ENCODE results near the gene MKRN2. TPM values are rescaled to one million over a fixed set of nuclear protein-coding genes. Genes with fewer than 3 reads are reported as not detected.

Gene MKRN2
- total RNA-seq, 5 donors from 2014 or later (not counting 1 experiment from before 2014, with no cell fraction given): 22.2 to 31.7 (median 27.5) TPM

DNA sequence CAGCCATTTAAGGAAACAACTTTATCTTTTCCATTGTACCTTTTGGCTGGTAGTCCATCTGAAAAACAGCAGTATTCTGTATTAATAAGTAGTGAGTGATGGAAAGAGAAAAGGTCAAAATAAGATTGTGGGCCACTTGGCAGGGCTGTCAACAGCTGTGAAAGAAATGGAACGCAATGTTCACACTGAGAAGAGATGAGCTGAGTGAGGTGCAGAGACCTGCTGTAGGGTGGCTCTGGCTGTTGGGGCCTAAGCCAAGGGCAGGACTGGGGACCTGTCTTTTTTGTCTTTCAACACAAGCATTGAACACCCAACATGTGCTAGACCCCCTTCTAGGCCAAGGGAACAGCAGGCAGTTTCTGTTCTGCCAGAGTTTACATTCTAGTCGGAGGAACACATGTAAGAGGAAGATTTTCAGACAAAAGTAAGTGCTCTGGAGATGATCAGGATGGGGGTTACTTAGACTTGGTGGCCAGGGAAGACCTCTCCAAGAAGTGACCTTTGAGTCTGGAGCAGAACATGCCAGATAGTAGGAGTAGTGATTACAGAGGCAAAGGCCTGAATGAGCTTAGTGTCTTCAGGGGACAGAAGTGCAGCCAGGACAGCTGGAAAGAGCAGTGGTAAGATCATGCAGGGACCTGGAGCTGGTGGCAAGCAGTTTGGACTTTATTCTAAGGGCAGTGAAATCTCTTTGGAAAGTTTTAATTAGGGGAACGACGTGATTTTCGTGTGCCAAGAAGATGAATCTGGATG lies 43.0 kb upstream of the MKRN2 start:
- CTCF ChIA-PET: no interaction called here

DNA sequence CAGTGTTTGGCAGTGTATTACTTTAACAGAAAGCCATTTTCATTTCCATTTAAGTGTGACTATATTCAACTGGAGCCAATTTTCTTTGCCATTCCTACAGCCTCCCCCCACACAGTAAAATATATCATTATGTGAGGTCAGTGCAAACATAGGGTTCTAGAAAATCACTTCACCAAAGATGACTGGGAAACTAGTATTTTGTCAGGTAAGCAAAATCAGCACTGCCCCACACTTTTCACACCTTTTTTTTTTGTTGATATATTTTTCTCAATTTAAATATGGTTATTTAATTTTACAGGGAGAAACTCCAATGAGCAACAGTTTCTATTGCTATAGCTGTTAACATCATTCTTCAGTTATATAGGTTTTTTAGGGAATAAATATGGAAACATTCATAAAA lies 41.3 kb upstream of the MKRN2 start:
- Mint-ChIP-seq H3K9me3 (no peaks in the 10 kb centered on the region), H3K36me3 (peaks cover 24% of the 10 kb centered on the region), H3K27ac (no peak overlapping the region), H3K4me1 (no peaks in the 10 kb centered on the region), H3K27me3 (no peaks in the 10 kb centered on the region), H3K4me3 (no peak overlapping the region)
- Histone ChIP-seq H3K27ac (ENCODE audit: low read length) (no peak overlapping the region), H3K36me3 (ENCODE audit: control insufficient read depth in 2 of 2, extremely low read depth in 1 of 2, insufficient read depth in 1 of 2, low read length in 1 of 2) (peaks cover 3 to 5% of the 10 kb centered on the region in 2 donors), H3K4me3 (ENCODE audit: control insufficient read depth in 1 of 2, extremely low read depth in 1 of 2, low read length in 1 of 2) (no peak overlapping the region), H3K9me3 (no peaks in the 10 kb centered on the region), H3K4me1 (ENCODE audit: control insufficient read depth in 1 of 2, extremely low read depth in 1 of 2, insufficient read depth in 2 of 2, low read length in 2 of 2) (no peaks in the 10 kb centered on the region), H3K27me3 (replicated peaks in 1 of 2; ENCODE audit: control insufficient read depth in 2 of 2, extremely low read depth in 1 of 2, insufficient read depth in 2 of 2, low read length in 1 of 2) (no peaks in the 10 kb centered on the region)
- POLR2A ChIA-PET: no interaction called here
- no peak for DNase-seq
- CTCF ChIA-PET: no interaction called here
- no peak for ATAC-seq (replicated peaks in 1 of 4)

More for the DNA sequence above, 43.0 kb upstream of the MKRN2 start:
- no peak overlapping the region for H3K27ac Mint-ChIP-seq
- no peaks in the 10 kb centered on the region for H3K9me3 Mint-ChIP-seq
- ATAC-seq (replicated peaks in 1 of 4): no peak
- Histone ChIP-seq H3K27ac (ENCODE audit: low read length) (no peak overlapping the region), H3K4me3 (ENCODE audit: control insufficient read depth in 1 of 2, extremely low read depth in 1 of 2, low read length in 1 of 2) (no peak overlapping the region), H3K9me3 (no peaks in the 10 kb centered on the region), H3K27me3 (replicated peaks in 1 of 2; ENCODE audit: control insufficient read depth in 2 of 2, extremely low read depth in 1 of 2, insufficient read depth in 2 of 2, low read length in 1 of 2) (no peaks in the 10 kb centered on the region), H3K4me1 (ENCODE audit: control insufficient read depth in 1 of 2, extremely low read depth in 1 of 2, insufficient read depth in 2 of 2, low read length in 2 of 2) (no peaks in the 10 kb centered on the region), H3K36me3 (ENCODE audit: control insufficient read depth in 2 of 2, extremely low read depth in 1 of 2, insufficient read depth in 1 of 2, low read length in 1 of 2) (peaks cover 2 to 3% of the 10 kb centered on the region in 2 donors)
- WGBS (ENCODE audit: insufficient coverage): 94% methylated on average over 4 of the region's 5 CpGs
- peaks cover 17% of the 10 kb centered on the region for H3K36me3 Mint-ChIP-seq
- DNase-seq: no peak
- POLR2A ChIA-PET: no interaction called here
- no peak overlapping the region for H3K4me3 Mint-ChIP-seq
- H3K4me1 Mint-ChIP-seq: no peaks in the 10 kb centered on the region
- H3K27me3 Mint-ChIP-seq: no peaks in the 10 kb centered on the region

DNA sequence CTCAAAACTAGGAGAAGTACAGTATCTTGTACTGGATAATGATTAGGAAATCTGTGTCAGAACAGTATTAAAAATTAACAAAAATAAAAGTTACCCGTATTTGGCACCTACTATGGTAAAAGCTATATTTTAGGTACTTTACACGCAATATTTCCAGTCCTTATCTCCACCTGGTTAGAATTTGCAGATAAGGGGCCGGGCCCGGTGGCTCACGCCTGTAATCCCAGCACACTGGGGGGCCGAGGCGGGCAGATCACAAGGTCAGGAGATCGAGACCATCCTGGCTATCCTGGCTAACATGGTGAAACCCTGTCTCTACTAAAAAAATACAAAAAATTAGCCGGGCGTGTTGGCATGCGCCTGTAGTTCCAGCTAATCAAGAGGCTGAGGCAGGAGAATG lies 40.0 kb upstream of the MKRN2 start:
- ChIA-PET POLR2A (no interaction called here), CTCF (no interaction called here)
- H3K9me3 ChIP-seq: no peaks in the 10 kb centered on the region
- Mint-ChIP-seq H3K27ac (no peak overlapping the region), H3K36me3 (peaks cover 29% of the 10 kb centered on the region), H3K4me3 (no peak overlapping the region), H3K4me1 (no peaks in the 10 kb centered on the region), H3K9me3 (no peaks in the 10 kb centered on the region), H3K27me3 (no peaks in the 10 kb centered on the region)
- no peak overlapping the region for H3K27ac ChIP-seq (ENCODE audit: low read length)
- H3K36me3 ChIP-seq (ENCODE audit: control insufficient read depth in 2 of 2, extremely low read depth in 1 of 2, insufficient read depth in 1 of 2, low read length in 1 of 2): peaks cover 3 to 7% of the 10 kb centered on the region in 2 donors
- 95% methylated on average over 5 of the region's 11 CpGs for WGBS (ENCODE audit: insufficient coverage)
- H3K4me3 ChIP-seq (ENCODE audit: control insufficient read depth in 1 of 2, extremely low read depth in 1 of 2, low read length in 1 of 2): no peak overlapping the region
- DNase-seq (no peak), ATAC-seq (replicated peaks in 1 of 4) (no peak)
- H3K4me1 ChIP-seq (ENCODE audit: control insufficient read depth in 1 of 2, extremely low read depth in 1 of 2, insufficient read depth in 2 of 2, low read length in 2 of 2): no peaks in the 10 kb centered on the region
- no peaks in the 10 kb centered on the region for H3K27me3 ChIP-seq (replicated peaks in 1 of 2; ENCODE audit: control insufficient read depth in 2 of 2, extremely low read depth in 1 of 2, insufficient read depth in 2 of 2, low read length in 1 of 2)

DNA sequence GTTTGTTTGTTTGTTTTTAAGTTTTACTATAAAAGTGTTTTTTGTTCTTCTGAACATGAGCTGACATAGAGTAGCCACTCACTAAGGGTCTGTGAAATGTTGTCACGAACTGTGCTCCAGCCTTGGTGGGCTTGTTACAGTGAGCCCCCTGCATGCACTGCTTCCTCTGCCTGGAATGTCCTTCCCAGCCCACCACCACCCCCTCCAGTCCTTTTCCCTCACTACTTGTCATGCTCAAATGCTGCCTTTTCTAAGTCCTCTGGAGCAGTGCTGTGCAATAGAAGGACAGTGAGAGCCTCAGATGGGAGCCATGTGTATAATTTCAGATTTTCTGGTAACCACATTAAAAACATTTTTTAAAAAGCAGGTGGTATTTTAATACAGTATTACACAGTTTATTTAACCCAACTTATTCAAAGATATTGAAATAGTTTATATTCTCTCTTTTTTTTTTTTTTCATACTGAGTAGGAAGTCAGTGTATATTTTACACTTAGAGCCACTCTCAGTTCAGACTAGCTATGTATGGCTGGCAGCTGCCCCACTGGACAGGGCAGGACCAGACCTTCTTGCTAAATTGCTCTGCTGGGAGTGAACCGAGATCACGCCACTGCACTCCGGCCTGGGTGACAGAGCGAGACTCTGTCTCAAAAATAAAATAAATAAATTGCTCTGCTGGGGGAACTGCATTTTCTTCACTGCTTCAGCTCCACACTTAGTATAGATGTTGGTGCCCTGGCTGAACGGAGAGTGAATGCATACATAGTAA lies 38.4 kb upstream of the MKRN2 start:
- Mint-ChIP-seq H3K27ac (no peak overlapping the region), H3K36me3 (peaks cover 28% of the 10 kb centered on the region)
- peaks cover 3 to 9% of the 10 kb centered on the region in 2 donors for H3K36me3 ChIP-seq (ENCODE audit: control insufficient read depth in 2 of 2, extremely low read depth in 1 of 2, insufficient read depth in 1 of 2, low read length in 1 of 2)

DNA sequence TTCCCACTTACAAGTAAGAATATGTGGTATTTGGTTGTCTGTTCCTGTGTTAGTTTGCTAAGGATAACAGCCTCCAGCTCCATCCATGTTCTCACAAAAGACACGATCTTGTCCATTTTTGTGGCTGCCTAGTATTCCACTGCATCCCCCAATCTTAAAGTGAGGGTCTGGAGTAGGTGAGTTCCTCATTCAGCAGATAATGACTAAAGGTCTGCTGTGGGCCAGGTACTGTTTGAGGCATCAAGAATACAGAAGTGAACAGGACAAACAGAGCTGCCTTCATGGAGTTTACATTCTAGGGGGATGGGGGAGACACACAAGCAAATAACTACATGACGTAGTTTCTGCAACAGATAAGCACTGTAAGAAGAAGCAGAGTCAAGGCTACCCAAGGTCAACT lies 35.9 kb upstream of the MKRN2 start:
- Mint-ChIP-seq H3K36me3 (peaks cover 30% of the 10 kb centered on the region), H3K9me3 (no peaks in the 10 kb centered on the region), H3K27me3 (no peaks in the 10 kb centered on the region), H3K4me1 (no peaks in the 10 kb centered on the region), H3K27ac (no peak overlapping the region), H3K4me3 (no peak overlapping the region)
- H3K4me3 ChIP-seq (ENCODE audit: control insufficient read depth in 1 of 2, extremely low read depth in 1 of 2, low read length in 1 of 2): no peak overlapping the region
- POLR2A ChIA-PET: no interaction called here
- no peaks in the 10 kb centered on the region for H3K27me3 ChIP-seq (replicated peaks in 1 of 2; ENCODE audit: control insufficient read depth in 2 of 2, extremely low read depth in 1 of 2, insufficient read depth in 2 of 2, low read length in 1 of 2)
- H3K9me3 ChIP-seq: no peaks in the 10 kb centered on the region
- H3K4me1 ChIP-seq (ENCODE audit: control insufficient read depth in 1 of 2, extremely low read depth in 1 of 2, insufficient read depth in 2 of 2, low read length in 2 of 2): no peaks in the 10 kb centered on the region
- ATAC-seq (replicated peaks in 1 of 4) (no peak), DNase-seq (no peak)
- WGBS (ENCODE audit: insufficient coverage): 100% methylated on average over 1 of the region's 2 CpGs
- H3K36me3 ChIP-seq (ENCODE audit: control insufficient read depth in 2 of 2, extremely low read depth in 1 of 2, insufficient read depth in 1 of 2, low read length in 1 of 2): peaks cover 9 to 10% of the 10 kb centered on the region in 2 donors
- H3K27ac ChIP-seq (ENCODE audit: low read length): no peak overlapping the region
- CTCF ChIA-PET: no interaction called here

More for the DNA sequence above, 38.4 kb upstream of the MKRN2 start:
- ATAC-seq (replicated peaks in 1 of 4) (no peak), DNase-seq (no peak)
- H3K27me3 Mint-ChIP-seq: no peaks in the 10 kb centered on the region
- ChIA-PET CTCF (no interaction called here), POLR2A (no interaction called here)
- WGBS (ENCODE audit: insufficient coverage): no CpG with 5 or more reads among the region's 6 CpGs
- no peak overlapping the region for H3K4me3 ChIP-seq (ENCODE audit: control insufficient read depth in 1 of 2, extremely low read depth in 1 of 2, low read length in 1 of 2)
- H3K9me3 ChIP-seq: no peaks in the 10 kb centered on the region
- H3K4me1 ChIP-seq (ENCODE audit: control insufficient read depth in 1 of 2, extremely low read depth in 1 of 2, insufficient read depth in 2 of 2, low read length in 2 of 2): no peaks in the 10 kb centered on the region
- no peak overlapping the region for H3K4me3 Mint-ChIP-seq
- no peaks in the 10 kb centered on the region for H3K27me3 ChIP-seq (replicated peaks in 1 of 2; ENCODE audit: control insufficient read depth in 2 of 2, extremely low read depth in 1 of 2, insufficient read depth in 2 of 2, low read length in 1 of 2)
- no peaks in the 10 kb centered on the region for H3K4me1 Mint-ChIP-seq
- no peaks in the 10 kb centered on the region for H3K9me3 Mint-ChIP-seq
- no peak overlapping the region for H3K27ac ChIP-seq (ENCODE audit: low read length)

- Mint-ChIP-seq H3K27me3 (no peaks in the 10 kb centered on the region), H3K4me3 (no peak overlapping the region), H3K36me3 (peaks cover 40% of the 10 kb centered on the region), H3K27ac (no peak overlapping the region), H3K4me1 (no peaks in the 10 kb centered on the region), H3K9me3 (no peaks in the 10 kb centered on the region)
- H3K4me3 ChIP-seq (ENCODE audit: control insufficient read depth in 1 of 2, extremely low read depth in 1 of 2, low read length in 1 of 2): no peak overlapping the region
- ChIA-PET POLR2A (no interaction called here), CTCF (no interaction called here)
- H3K27me3 ChIP-seq (replicated peaks in 1 of 2; ENCODE audit: control insufficient read depth in 2 of 2, extremely low read depth in 1 of 2, insufficient read depth in 2 of 2, low read length in 1 of 2): no peaks in the 10 kb centered on the region
- WGBS (ENCODE audit: insufficient coverage): no CpG with 5 or more reads among the region's 1 CpG
- DNase-seq (no peak), ATAC-seq (replicated peaks in 1 of 4) (no peak)
- no peaks in the 10 kb centered on the region for H3K9me3 ChIP-seq
- peaks cover 8 to 9% of the 10 kb centered on the region in 2 donors for H3K36me3 ChIP-seq (ENCODE audit: control insufficient read depth in 2 of 2, extremely low read depth in 1 of 2, insufficient read depth in 1 of 2, low read length in 1 of 2)
- no peaks in the 10 kb centered on the region for H3K4me1 ChIP-seq (ENCODE audit: control insufficient read depth in 1 of 2, extremely low read depth in 1 of 2, insufficient read depth in 2 of 2, low read length in 2 of 2)
- no peak overlapping the region for H3K27ac ChIP-seq (ENCODE audit: low read length)
These were observed 34.2 kb upstream of the MKRN2 start for GRCh38 chr3:12522721-12523120.
